Measurements from ENCODE around the gene OSBP2. TPM values are rescaled to one million over a fixed set of nuclear protein-coding genes. Genes with fewer than 3 reads are reported as not detected.

Gene OSBP2
- total RNA-seq, 1 donor from 2014 or later = 22.2 TPM

DNA sequence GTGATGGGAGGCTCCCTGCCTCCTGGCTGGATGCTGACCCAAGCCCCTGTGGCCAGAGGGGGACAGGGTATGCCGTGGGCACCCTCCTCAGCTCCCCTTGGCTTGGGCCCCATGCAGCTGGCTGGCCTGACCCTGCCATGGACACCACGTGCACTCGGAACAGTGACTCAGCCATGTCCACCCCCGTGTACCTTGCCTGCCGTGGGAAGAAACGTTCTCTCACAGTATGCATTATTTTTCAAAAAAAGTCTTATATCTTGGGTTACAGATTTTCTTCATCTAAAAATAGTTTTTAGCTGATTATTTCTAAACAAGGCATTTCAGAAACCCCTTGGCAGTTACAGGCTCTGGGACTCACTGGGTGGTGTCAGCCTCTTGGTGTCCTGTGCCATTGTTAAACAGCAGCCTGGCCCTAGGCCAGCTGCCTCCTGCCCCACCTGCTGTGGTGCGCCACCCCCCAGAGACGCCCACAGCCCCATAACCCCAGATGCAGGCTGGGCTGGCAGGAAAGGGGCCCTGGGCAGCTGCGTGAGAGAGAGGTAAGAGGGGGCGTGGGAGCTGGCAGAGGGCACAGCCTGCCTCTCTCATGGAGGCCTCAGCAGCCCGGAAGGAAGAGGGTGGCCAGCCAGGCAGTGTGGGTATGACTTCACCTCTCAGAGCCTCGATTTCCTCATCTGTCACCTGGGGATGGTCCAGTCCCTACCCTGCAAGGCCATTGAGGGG lies 174.2 kb downstream of the OSBP2 start:
- intact Hi-C loops (cut with micrococcal nuclease) = no loop called here
- Histone ChIP-seq H3K9me3 (replicated peaks) (no peaks in the 10 kb centered on the region), H3K27me3 (ENCODE audit: low read depth) (no peaks in the 10 kb centered on the region), H3K27ac (replicated peaks) (no peak overlapping the region), H3K4me3 (no peak overlapping the region), H3K36me3 (no peaks in the 10 kb centered on the region), H3K4me1 (no peaks in the 10 kb centered on the region)
- TF ChIP-seq, protein P1, sequence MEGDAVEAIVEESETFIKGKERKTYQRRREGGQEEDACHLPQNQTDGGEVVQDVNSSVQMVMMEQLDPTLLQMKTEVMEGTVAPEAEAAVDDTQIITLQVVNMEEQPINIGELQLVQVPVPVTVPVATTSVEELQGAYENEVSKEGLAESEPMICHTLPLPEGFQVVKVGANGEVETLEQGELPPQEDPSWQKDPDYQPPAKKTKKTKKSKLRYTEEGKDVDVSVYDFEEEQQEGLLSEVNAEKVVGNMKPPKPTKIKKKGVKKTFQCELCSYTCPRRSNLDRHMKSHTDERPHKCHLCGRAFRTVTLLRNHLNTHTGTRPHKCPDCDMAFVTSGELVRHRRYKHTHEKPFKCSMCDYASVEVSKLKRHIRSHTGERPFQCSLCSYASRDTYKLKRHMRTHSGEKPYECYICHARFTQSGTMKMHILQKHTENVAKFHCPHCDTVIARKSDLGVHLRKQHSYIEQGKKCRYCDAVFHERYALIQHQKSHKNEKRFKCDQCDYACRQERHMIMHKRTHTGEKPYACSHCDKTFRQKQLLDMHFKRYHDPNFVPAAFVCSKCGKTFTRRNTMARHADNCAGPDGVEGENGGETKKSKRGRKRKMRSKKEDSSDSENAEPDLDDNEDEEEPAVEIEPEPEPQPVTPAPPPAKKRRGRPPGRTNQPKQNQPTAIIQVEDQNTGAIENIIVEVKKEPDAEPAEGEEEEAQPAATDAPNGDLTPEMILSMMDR (IDR thresholded peaks at IDR 0.05; ENCODE audit: borderline replicate concordance) = no peak
- DNase-seq = no peak

DNA sequence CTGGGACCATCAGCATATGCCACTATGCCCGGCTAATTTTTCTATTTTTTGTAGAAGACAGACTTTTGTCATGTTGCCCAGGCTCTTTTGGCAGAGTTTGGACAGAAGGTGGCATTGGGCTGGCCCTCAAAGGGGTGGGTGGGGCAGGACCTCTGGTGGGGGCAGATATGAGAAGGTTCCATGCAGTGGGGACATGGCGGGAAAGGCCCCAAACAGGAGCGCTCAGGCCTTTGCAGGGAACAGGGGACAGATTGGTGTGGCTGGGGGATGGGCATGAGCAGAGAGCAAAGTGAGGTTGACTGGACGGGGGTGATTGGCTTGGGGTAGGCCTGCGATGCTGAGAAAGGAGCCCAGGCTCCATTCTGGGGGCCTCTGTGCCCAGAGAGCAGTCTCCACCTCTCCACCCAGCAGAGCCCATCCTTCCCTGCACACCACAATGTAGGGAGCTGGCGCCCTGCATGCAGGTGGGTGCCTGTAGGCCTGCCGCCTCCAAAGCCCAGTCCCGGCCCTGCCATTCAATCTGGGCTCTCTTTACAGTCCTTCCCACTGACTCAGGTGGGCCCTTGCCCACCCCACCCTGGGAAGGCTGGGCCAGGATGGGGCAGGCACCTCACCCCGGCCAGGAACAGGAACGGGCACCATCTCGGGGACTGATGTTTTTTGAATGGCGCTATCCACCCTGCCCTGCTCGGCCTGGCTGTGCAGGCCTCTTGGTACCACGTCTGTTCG lies 175.2 kb downstream of the OSBP2 start:
- TF ChIP-seq, protein P1 (IDR thresholded peaks at IDR 0.05; ENCODE audit: borderline replicate concordance) = no peak
- intact Hi-C loops (cut with micrococcal nuclease) = no loop called here

DNA sequence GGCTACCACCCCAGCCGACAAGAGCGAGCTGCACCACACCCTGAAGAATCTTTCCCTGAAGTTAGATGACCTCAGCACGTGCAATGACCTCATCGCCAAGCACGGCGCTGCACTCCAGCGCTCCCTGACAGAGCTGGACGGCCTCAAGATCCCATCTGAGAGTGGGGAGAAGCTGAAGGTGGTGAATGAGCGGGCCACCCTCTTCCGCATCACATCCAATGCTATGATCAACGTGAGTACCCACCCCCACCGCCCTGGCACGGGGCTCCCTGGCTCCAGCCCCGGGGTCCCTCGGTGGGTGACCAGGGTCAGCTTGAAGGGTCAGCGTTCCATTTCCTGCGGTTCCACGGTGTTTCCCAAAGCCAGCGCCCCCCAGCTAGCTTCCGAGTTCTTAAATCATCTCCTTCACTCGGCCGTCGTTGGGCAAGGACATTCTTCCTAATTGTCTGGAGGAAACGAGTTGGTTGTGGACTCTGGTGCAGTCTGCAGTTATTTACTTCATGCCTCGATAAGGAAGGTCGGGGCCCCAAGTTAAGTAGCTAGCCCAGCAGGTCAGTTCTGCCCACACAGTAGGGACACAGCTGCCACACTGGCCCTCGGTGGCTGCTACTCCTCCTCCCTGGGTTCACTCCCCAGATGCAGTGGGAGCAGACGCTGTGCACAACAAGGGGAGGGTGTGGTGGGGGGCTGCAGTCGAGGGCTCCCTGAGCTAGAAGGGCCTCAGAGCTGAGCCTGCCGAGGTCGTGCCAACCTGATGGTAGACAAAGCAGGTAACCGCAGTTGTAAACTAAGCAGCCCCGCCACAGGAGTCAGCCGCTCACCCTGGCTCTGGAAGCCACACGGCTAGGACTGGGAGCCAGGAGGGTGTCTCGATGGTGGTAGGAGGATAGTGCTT lies 176.0 kb downstream of the OSBP2 start:
- Histone ChIP-seq H3K36me3 (no peaks in the 10 kb centered on the region), H3K4me3 (no peak overlapping the region), H3K9me3 (replicated peaks) (no peaks in the 10 kb centered on the region), H3K27ac (replicated peaks) (no peak overlapping the region), H3K27me3 (ENCODE audit: low read depth) (no peaks in the 10 kb centered on the region), H3K4me1 (peaks cover 5% of the 10 kb centered on the region)
- DNase-seq = no peak
- TF ChIP-seq, protein P1 (IDR thresholded peaks at IDR 0.05; ENCODE audit: borderline replicate concordance) = no peak
- intact Hi-C loops (cut with micrococcal nuclease) = no loop called here

More for the DNA sequence above, 175.2 kb downstream of the OSBP2 start:
- no peaks in the 10 kb centered on the region for H3K36me3 ChIP-seq
- H3K9me3 ChIP-seq (replicated peaks) = no peaks in the 10 kb centered on the region
- H3K4me1 ChIP-seq = no peaks in the 10 kb centered on the region
- no peak for DNase-seq
- no peaks in the 10 kb centered on the region for H3K27me3 ChIP-seq (ENCODE audit: low read depth)
- H3K27ac ChIP-seq (replicated peaks) = no peak overlapping the region
- H3K4me3 ChIP-seq = no peak overlapping the region

DNA sequence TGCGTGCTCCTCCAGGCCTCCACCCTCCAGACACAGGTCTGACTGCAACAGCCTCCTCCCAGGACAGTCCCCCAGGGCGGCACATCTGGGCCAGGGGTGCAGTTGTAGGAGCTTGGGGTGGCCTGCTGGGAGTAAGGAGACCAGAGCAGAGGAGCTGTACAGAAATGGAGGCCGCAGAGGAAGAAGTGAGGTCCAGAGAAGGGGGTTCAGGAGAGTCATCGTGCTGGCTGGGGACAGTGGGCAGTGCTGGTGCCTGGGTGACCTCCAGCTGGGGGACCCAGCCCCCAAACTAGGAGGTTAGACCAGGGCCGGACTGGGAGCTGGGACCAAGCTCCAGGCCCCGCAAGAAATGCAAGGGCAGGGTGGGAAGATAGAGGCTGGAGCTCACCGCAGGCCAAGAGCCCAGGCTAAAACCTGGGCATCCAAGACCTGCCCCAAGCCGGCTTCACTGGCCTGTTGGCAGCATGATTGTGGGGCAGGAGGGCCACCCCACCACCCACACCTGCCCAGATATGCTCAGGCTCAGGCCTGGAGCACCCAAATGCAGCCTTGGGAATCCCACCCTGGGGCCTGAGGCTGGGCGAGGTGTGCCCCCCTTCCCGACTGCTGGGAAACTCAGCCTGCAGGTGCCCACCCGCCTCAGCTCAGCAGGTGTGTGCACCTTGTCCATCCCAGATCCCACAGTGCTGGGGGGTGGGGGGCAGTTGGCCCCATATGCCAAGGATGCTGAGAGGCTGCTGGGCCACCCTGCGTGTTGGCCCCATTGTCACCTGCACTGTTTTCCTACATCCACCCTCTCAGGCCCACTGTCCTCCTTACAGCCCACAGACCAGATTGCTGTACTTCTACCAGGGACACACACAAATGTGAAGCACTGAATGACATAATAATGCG lies 177.0 kb downstream of the OSBP2 start:
- Histone ChIP-seq H3K9me3 (replicated peaks) (no peaks in the 10 kb centered on the region), H3K27me3 (ENCODE audit: low read depth) (no peaks in the 10 kb centered on the region), H3K36me3 (no peaks in the 10 kb centered on the region), H3K4me1 (peaks cover 13% of the 10 kb centered on the region), H3K27ac (replicated peaks) (no peak overlapping the region), H3K4me3 (no peak overlapping the region)
- TF ChIP-seq, protein P1 (IDR thresholded peaks at IDR 0.05; ENCODE audit: borderline replicate concordance) = no peak
- intact Hi-C loops (cut with micrococcal nuclease) = no loop called here
- no peak for DNase-seq

All from left ventricle myocardium inferior (tissue), 1 donor.